Activated CD4-positive, alpha-beta T cell treated with anti-CD3 and anti-CD28 coated beads, Interleukin-2, Interleukin-6, amounts not matched to agents 100 ng/mL and 50 ng/mL, durations not matched to agents 16 hours and 8 hours (primary cell): ENCODE results near the gene PKM.
"Not testable (repeated sequence)": the region's sequence is repeated elsewhere in the genome, so short reads cannot be mapped to it uniquely, and the experiment has no call there.

Experiments
- DNase-seq: peaks from one replicate; pipeline ENCODE4 v3.0.0-alpha.2; 2020

Gene PKM

DNA sequence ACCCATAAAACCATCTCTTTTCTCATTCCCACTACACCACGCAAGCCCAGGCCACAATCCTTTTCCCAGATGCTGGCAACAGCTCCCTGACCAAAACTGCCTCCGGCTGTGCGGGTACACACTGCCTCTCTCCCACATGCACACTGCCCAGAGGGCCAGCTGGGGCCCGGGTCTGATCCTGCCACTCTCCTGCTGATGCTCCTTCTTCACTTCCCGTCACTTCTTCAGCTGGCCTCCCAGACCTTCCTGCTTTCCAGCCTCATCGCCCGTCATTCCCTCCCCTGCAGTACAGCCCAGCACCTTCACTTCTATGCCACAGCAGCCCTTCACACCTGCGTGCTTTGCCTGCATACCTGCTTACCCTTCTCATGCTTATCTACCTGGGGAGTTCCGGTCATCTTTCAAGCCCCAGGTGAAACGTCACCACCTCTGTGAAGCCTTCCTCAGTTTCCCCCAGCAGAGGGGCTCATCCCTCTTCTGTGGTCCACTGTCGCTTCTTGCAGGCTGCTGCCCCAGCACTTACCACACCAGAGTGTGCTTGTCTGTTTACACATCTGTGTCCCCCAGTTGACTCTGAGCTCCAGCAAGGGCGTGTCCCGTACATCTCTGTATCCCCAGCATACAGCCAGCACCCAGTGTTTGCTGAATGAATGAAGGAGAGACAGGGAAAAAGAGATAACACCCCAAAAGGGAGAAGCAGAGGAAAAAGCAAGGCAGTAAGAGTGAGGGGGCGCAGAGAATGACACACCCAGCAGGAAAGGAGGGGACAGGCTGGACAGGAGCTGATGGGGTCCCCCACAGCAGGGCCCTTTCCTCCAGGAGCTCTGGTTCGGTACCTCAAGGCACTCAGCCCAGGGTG, 55.6 kb downstream of the PKM start:
- DNase-seq: no peak

DNA sequence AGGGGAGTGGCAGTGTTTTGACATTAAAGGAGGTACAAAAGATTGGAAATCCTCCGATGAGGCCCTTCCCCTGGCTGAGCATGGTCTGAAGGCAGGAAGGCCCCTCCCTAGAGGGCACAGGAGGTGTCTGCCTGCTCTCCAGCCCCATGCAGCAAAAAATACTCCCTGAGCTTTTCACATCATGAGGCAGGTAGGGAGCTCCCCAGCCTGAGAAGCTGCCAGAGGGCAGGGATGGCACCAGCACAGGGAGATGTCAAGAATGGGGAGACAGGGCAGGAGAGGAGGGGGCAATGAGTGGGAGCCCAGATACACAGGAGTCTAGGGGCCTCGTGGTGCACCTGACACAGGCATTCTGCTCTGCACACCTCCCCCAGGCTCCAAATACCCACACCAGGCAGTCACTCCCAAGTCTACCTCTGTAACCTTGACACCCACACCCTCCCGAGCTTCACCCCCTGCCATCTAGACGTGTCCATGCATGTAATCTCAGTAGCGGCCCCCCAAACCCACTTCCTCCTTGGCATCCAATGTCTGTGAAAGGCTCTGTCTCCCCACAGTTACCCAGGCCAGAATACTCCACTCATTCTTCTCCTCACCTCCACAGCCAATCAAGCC, 56.3 kb downstream of the PKM start:
- DNase-seq: no peak

DNA sequence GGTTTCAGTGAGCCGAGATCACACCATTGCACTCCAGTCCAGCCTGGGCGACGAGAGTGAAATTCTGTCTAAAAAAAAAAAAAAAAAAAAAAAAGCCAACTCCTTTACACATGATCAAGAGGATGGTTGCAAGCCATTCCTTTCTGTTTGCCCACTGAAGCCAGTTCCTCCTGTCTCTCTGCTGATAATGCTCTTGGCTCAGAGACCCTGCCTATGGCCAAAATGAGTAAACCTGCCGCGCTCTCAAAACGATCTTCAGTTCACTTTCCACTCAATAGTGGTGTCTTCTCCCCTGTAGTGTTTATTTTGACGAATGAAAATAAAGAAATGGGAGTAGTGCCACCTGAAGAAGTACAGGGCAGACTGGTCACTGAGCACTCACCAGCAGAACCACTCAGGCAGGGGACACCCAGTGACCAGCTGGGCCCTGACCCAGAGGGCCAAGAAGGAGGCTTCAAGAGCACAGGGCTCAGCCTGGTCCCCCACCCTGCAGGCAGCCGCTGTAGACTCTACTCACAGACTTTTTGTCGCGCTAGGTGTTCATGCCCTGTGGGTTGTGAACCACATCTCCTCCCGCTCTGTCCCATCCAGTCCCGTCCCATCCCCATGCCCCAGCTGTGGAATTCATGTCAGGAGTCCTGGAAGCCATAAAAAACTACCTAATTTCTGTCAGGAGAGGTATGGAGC, 57.0 kb downstream of the PKM start:
- no peak for DNase-seq

DNA sequence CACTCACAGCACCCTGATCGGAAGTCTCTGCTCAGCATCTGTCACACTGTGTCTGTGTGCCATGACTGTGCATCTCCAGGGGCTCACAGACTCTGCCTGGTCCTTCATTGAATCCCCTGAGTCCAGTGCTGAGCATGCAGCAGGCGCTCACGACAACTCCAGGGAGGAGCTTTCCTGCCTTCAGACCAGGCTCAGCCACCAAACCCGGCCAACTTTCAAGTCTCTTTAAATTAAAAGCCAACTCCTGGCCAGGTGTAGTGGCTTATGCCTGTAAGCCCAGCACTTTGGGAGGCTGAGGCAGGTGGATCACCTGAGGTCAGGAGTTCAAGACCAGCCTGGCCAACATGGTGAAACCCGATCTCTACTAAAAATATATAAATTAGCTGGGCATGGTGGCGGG, 57.6 kb downstream of the PKM start:
- DNase-seq: no peak

DNA sequence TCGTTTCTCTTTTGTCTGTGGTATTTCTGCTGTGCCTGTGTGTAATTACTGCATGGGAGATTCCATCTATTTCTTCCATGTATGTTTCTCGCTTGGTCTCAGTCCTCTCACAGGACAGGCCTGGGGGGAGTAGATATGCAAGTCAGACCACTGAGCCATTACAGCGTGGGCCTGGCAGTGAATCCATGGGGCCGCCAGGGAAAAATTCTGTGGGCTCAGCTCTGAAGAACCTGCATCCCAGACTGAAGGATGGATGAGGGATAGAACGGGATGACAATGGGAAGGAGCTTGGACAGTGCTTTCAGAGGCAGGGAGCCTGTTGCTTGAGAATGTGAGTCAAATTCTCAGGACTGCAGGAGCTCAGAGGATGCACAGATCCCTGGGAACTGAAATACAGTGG, 58.2 kb downstream of the PKM start:
- DNase-seq: no peak

DNA sequence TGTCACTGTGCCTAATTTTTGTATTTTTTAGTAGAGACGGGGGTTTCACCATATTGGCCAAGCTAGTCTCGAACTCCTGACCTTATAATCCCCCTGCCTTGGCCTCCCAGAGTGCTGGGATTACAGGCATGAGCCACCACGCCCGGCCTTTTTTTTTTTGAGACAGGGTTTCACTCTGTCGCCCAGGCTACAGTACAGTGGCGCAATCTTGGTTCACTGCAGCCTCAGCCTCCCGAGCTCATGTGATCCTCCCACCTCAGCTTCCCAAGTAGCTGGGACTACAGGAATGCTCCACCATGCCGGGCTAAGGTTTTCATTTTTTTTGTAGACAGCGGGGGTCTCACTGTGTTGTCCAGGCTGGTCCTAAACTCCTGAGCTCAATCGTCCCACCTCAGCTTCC, 59.0 kb downstream of the PKM start:
- not testable (repeated sequence) for DNase-seq

DNA sequence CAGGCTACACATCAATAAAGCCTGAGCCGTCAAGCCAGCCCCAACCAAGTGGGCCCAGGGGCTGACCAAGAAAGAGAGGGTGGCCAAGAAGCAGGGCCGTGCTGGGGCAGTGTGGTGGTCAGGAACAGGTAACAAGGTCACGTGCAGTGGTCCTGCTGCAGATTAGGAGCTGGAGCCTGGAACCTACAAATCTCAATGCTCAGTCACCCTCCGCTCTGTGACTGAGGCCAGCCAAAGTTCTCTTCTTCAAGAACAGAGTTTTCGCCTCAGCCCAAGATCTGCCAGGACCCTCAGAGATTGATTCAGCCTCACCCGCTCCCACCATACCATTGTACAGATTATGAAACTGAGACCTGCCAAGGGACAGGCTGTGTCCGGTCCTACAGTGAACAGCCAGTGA, 60.3 kb downstream of the PKM start:
- no peak for DNase-seq

DNA sequence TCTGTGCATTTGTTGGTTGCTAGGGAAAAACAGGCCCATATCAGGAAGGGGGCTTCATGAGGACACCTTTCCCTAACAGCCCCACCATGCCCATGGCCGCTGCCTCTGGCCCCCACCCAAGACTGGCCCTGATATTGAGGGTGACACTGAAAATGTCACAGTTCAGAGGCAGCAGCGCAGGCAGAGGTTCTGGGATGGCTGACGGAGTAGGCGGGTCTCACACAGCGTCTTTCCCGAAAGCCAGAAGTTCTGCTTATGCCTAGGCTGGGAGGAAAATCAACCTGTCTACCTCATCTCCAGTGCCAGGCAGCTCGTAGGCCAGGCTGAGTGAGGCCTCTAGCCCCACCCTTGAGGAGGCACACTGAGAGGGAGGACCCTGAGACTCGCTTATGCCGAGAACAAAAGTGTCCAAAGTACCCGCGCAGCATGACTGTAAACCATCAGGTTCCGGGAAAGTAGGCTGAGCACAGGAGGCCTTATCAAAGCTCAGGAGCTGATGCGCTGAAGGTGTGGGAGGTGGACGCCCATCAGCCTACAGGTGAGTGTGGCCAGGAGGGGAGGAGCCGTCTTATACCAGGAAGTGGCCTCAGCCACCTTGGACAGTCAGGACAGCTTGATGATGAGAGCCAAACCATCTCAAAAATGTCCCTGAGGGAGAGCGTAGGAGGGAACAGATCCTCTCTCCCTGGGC, 60.9 kb downstream of the PKM start:
- no peak for DNase-seq

DNA sequence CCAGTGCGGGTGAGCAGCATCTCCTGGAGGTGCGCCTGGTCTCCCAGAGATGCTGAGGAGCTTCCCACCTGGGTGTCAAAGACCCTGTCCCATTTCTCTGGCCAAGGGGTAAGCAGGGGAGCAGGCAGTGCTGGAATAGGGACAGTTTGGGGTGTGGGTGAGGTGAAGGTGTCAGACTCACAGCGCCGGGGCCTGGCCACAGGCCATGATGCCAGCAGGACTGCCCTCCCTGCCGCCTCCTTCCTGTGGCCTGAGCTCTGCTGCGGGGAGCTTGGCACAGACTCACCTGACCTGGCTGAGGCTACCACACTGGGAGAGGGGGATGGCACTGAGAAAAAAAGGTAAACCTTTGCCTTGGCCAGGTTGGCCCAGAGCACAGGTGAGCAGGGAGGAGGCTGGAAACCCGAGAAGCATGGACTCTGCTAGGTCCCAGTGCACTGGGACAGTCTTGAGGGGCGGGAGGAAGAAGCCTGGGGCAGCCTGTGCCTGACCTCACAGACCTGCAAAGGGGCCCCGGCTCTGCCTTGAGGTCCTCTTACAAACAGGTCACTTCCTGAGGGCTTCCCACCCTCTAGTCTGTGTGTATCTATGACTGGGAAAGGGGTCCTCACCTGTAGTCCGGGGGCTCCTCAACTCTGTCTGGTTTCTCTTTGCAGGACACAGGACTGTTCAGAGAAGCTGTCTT, 61.6 kb downstream of the PKM start:
- no peak for DNase-seq

DNA sequence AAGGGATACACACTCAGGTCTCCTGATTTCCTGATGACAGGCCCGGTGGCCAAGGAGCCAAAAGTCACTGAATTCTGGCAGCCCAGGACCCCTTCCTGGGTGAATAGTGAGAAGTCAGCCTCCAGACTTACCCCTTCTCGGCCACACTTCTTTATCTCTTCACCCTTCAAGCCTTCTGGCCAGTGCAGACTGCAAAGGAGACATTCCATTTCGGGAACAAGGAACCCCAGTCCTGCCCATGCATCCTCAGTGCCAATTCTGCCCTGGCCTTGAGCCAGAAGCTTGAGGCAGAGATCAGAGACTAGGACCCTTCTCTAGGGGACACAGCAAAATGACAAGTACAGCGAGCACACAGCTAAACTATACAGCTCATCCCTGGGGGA, 62.2 kb downstream of the PKM start:
- no peak for DNase-seq

DNA sequence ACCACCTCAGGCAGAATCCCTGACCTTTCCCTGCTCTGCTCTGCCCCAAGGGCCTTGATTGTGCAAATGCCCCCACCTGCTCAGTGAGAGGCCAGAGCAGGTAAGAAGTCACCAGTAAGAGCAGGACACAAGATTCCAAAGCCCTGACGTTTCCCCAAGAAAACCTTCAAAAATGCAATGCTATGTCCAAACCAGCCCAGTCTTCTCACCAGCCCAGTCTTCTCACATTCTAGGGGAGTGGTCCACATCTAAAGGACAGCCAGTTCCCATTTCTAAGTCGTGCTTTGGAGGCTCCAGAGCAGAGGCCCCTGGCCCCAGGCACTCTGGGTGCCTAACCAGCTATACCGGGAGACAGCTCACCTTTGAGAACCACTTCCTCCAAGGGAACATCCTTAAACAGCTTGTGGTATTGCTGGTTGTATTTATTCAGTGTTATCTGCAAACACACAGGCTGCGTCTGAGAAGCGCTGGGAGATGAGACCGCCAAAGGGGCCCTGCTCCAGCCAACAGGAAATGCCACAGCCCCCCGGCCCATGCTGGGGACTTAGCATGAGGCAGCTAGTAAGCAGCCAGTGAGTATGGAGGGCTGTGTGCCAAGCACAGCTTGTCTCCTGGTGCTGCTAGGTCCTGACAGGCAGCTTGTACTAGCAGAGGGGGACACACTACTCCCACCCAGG, 62.7 kb downstream of the PKM start:
- peak; percentile 15 for DNase-seq

DNA sequence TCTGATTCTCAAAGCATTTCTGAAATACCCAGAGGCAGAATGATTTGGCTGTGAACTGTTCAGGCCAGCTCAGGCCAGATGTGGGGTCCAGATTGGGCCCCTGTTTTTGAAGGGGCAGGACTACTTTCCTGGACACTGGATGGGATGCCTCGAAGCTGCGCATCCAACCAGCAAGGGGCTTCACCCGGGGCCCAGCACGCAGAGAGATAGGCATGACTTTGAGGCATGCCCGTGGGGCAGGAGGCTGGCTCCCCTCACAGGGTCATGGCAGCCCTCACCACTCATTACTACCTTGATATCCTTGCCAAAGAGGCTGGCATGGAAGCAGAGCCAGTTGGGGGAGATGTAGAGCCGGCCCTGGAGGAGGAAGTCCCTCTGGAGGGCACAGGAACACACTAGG, 63.5 kb downstream of the PKM start:
- DNase-seq: no peak

DNA sequence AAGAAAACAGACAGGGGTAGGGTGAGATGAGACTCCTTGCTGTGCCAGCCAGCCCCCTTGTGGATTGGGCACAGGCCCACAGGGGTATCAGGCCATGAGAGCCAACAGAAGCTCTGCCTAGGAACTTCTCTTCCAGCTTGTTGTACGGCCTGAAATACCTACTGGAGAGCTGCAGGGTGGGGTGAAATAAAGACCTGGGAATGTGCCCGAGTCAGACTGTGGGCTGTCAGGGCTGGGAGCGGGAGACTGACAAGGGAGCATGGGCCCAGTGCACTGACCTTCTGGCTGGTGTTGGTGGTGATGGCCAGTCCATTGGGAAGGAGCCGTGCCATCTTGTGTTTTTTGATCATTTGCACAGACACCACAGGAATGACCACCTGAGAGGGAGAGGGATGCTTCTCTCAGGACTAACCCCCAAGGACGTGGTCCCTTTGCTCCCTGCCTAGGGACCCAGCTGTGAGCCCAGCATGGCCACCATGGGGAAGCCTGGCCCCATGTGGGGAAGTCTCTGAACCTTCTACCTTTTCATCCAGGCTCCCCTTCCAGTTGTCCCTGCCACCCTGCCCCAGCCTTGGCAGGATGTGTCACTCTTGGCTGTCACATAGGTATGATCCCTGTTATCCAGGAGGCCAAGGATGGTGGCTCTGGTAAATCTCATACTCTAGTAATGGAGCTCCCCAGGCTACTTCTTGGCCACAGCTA, 64.1 kb downstream of the PKM start:
- no peak for DNase-seq

DNA sequence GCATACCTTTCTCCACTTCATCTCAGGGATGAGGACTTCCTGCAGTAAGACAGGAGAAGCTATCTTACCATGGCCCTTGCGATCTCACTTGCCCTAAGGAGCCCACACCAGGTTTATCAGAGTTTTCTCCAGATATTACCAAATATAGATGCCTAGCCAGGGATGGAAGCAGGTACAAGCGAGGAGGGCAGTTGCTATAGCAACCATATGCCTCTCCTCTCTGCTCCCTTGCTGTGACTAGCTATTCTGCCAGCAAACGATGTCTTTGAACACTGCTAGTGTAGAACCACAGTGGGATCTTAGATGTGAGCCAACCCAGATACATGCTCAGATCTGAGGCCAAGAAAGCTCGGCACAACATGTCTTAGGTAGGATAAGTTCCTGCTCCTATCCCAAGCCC, 67.3 kb downstream of the PKM start:
- DNase-seq: no peak

DNA sequence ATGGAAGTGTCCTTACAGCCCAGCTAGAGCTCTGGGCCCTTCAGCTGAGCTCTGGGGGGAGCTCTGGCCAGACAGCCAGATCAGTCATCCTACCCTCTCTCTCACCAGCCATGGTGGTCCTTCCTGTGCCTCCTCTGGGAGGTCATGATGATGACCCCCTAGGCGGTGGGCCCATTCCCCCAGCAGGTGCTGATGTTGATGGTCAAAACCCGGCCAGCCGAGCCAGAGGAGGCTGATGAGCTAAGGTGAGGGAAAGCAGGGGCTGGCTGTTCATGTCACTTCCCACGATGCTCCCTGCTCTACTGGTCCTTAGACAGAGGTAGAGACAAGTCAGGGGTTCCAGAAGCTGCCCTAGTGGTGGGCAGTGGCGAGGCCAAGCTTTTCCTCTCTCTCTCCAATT, 68.4 kb downstream of the PKM start:
- no peak for DNase-seq

DNA sequence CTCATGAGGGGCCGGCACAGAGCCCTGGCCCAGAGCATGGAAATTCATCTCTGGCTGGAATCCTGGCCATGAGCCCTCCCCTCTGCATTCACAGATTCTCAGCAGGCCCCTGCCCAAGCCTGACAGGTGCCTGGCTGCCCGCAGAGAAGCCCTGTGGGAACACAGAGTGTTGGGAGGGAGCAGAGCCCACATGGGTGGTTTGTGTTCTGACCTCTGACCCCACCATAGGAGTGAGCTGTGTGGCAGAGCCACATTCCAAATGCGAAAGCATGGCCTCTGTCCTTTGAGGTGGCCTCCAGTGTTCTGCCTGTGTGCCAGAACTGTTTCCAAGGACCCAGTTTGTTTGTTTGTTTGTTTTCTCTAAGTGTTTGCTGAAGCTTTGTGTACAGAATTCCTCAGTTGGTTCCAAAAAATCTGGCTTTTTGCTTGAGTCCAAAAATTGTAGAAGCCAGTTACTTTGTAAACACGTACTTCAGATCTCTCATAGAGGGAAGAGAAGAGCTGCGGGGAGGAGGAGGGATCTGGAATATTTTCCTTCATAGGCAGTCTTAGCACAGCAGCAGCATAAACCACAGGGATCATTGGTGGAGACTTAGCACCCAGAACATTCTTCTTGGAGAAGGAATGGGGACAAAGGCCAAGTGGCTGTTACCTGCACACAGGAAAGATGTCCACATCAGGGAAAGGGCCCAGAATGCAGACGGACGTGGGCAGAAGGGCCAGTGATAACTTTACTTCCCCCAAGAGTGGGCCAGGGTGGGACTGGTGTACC, 69.4 kb downstream of the PKM start:
- DNase-seq: no peak

DNA sequence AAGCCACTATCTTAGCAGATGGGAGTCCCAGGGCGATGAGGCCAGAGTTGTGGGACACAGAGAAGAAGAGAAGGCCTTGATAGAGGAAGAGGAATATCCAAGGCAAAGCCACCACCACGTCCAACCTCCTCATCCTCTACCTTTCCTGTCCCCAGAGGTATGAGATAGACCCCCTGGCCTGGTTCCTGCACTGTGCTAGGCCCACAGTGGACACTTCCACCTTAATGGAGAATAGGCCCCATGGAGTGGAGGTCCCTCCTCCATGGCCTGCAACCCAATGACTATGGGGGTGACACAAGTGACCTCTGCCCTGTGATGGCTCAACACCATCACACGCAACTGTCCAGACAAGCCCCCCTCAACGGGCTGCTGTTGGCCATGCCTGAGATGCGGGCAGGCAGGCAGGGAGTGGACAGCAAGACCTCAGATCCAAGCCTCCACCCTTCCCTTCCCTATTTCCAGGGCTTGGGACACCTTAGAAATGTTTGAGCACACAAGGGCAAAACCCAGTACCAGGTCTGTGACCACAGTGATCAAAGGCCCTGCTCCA, 70.2 kb downstream of the PKM start:
- DNase-seq: no peak

DNA sequence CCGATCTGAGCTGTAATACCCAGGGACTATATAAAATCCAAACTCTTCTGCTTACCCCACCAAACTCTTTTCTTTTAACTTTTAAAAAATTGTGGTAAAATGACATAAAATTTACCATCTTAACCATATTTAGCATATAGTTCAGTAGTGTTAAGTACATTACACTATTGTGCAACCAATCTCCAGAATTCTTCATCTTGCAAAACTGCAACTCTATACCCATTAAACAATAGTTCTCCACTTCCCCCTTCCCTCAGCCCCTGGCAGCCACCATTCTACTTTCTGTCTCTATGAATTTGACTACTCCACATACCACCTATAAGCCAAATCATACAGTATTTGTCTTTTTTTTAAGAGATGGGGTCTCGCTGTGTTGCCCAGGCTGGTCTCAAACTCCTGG, 74.1 kb downstream of the PKM start:
- DNase-seq: no peak

DNA sequence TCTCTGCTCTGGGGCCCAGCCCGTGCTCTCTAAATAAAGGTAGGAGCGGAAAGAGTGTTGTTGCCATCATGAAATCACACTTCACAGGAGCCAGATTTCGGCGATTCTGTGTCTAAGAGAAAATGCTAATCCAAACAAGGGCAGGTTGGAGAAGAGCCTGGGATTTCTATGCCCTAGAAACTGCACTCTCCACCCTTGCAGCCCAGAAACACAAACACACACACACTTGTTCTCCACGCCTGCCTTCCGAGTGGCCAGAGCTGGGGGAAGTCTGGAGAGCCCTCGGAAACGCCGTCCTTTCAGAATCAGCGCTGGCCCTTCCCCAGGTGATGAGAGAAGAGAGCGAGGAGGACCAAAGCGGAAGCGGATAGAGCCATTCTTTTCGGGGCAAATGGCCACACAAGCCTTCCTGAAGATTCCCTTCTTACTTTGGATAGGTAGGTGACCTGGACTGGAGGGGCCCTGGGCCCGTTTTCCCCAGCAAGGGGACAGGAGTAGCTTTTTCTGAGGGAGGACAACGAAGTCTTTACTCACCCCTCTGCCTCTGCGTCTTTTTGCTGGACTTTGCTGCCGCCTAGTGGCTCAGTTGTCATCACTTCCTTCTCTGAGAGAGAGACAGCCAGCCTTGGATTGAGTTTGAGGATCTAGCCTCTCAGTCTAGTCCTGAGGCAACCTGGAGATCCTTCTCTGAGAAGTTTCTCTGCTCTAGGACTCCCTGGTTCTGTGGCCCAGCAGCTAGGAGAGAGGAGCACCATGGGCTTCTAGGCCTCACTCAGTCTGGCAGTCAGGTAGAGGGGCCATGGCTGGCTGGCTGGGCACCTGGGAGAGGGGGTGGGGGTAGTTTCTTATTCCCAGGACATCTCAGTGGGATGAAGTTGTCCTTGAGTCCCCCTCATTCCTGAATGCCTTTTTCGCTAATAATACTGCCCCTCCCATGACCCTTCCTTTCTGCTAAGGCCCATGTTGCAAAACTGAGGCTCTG, 75.1 kb downstream of the PKM start:
- peak; percentile 86 for DNase-seq
